ENCODE results near the gene PLEKHH2. TPM values are rescaled to one million over a fixed set of nuclear protein-coding genes. Genes with fewer than 3 reads are reported as not detected.
"Not testable (repeated sequence)": the region's sequence is repeated elsewhere in the genome, so short reads cannot be mapped to it uniquely, and the experiment has no call there.

Gene PLEKHH2
- total RNA-seq, 1 donor from 2014 or later, result under 0.01 TPM

DNA sequence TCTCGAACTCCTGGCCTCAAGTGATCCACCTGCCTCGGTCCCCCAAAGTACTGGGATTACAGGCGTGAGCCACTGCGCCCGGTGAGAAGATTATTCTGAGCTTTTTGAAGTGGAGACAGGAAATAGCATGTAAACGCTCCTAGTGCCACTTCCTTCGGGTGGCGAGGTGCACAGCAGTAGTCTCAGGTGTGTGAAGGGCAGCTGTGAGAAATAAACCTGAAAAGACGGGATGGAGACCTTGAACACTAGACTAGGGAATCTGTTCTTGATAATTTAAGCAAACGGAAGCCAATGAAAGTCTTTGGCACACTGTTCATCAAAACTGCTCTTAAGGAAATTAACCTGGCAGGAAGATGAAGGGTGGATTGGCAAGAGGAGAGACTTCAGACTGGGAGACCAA is 439 bp upstream of the PLEKHH2 start:
- no peak for DNase-seq (ENCODE audit: low read depth in 2 of 2)

- no peak for DNase-seq (ENCODE audit: low read depth in 2 of 2)
Measured at GRCh38 chr2:43642363-43642762, 5.3 kb downstream of the PLEKHH2 start.

GRCh38 chr2:43643680-43644079 is 6.6 kb downstream of the PLEKHH2 start:
- DNase-seq (ENCODE audit: low read depth in 2 of 2), result no peak

GRCh38 chr2:43648994-43649701 is 12.1 kb downstream of the PLEKHH2 start:
- DNase-seq (ENCODE audit: low read depth in 2 of 2), result no peak

DNA sequence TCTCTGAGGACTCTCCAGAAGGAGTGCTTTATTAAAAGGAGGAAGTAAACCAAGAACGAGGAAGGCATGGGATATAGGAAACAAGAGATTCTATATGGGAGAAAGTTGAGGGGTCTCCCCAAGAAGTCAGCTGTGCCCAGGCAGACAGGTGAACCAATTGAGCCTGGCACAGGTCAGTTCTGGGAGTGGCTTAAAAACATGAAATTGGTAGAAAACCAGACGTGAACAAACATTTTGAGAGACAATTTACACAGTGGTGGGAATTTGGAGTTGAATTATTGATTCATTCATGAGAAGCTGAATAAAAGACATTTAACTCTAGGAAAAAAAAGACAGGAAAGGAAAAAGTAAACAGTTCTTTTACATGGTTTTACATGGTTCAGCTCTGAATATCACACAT is 16.4 kb downstream of the PLEKHH2 start:
- no peak for DNase-seq (ENCODE audit: low read depth in 2 of 2)

GRCh38 chr2:43657241-43657640 is 20.2 kb downstream of the PLEKHH2 start:
- DNase-seq (ENCODE audit: low read depth in 2 of 2), result no peak

DNA sequence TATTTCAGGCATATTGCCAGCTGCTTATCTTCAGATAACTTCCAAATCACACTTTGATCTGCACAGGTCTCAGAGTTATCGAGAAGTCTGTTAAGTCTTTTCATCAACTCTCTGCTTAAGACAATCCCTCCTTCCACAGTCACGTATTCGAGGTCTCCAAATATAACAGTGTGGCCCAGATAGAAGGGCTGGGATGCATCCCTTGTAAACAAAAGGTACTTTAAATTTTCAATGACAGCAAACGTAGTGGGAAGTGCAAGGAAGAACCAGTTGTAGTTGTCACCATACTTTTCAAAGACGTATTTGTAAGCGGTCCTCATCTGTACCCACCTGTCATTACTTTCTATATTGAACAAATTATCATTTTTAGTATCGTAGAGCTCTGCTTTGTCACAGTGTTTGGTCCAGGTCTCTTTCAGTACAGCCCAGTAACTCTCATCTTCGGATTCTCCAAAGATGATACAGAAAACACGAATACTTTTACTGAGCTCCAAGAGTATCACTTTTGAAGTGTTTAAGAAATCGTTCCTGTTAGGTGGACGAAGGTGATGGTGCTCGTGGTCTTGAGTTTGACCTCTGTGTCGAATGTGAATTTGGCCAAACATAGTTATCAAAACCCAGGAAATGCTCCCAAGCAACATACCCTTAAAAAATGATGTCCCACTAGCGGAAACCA is 38.7 kb downstream of the PLEKHH2 start:
- no peak for DNase-seq (ENCODE audit: low read depth in 2 of 2)

- DNase-seq (ENCODE audit: low read depth in 2 of 2), result peak in 1 of 2 donors; percentile 21
Measured at GRCh38 chr2:43676322-43677050, 39.4 kb downstream of the PLEKHH2 start, which contains the start of gene C1GALT1C1L. C1GALT1C1L (minus strand) TSS chr2:43676429; CDS start chr2:43676322, 107 bp downstream.

- DNase-seq (ENCODE audit: low read depth in 2 of 2), result not testable (repeated sequence)
Measured at GRCh38 chr2:43677783-43678182, 40.7 kb downstream of the PLEKHH2 start.

- no peak for DNase-seq (ENCODE audit: low read depth in 2 of 2)
Measured at GRCh38 chr2:43685357-43685756, 48.3 kb downstream of the PLEKHH2 start.

GRCh38 chr2:43689999-43690398 is 52.9 kb downstream of the PLEKHH2 start:
- DNase-seq (ENCODE audit: low read depth in 2 of 2), result no peak

- DNase-seq (ENCODE audit: low read depth in 2 of 2), result no peak
Measured at GRCh38 chr2:43692428-43692994, 55.5 kb downstream of the PLEKHH2 start.

GRCh38 chr2:43698140-43698539 is 61.1 kb downstream of the PLEKHH2 start:
- not testable (repeated sequence) for DNase-seq (ENCODE audit: low read depth in 2 of 2)

DNA sequence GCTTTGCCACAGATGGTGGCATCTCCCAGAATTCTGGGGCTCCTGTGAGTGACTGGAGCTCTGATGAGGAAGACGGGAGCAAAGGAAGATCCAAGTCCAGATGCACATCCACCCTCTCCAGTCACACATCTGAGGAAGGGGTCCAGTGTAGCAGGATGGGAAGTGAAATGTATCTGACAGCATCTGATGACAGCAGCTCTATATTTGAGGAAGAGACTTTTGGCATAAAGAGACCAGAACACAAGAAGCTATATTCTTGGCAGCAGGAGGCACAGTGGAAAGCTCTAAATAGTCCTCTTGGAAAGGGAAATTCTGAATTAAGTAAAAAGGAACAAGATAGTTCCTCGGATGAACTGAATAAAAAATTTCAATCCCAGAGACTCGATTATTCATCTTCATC is 62.7 kb downstream of the PLEKHH2 start:
- DNase-seq (ENCODE audit: low read depth in 2 of 2), result no peak

DNA sequence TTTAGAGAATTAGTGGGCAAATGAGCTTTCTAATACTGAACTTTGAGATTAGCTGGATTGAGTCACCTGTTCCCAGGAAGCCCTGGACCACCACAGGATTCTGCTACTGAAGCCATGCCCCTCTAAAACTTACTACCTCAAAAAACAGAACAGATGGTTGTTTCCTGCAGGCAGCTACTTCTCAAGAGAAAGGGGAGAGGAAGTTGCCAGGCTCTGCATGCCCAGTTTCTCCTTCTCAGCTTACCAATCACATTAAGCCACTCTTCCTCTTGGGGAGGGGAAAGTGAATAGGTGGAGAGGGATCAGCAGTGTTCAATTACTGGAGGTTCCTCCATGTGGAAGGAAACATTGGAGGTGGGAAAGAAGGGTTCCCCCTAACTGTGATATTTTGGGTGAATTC is 64.1 kb downstream of the PLEKHH2 start:
- DNase-seq (ENCODE audit: low read depth in 2 of 2), result no peak

DNA sequence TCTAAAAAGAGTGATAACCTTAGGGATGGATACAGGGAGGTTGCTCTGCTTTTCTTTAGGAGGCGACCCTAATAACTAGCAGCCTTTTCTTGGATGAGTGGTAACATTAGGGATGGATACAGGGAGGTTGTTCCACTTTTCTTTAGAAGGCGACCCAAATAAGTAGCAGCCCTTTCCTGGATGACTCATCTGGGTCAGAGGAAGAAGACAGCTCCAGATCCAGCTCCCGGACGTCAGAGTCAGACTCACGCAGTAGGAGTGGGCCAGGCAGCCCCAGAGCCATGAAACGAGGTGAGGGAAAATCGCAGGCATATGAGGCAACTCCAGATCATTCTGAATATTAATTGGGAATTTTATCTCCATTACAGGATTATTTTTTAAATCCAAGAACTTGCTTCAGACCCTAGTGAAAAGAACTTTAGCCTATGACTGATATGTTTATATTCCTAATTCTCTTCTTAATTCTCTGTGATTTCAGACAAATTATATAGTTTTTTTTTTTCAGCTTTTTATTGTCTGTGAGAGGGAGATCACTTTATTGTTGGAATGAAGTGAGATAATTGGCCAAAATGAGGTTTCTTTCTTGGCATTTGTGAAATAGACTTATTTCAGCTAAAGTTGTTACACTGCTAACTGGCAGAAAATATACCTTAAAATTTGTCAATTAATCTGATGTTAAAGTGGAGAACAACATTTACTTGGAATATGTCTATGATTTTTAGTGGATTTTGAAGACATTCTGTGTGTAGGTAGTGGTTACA is 70.4 kb downstream of the PLEKHH2 start:
- DNase-seq (ENCODE audit: low read depth in 2 of 2), result peak in 1 of 2 donors; percentile 58

DNA sequence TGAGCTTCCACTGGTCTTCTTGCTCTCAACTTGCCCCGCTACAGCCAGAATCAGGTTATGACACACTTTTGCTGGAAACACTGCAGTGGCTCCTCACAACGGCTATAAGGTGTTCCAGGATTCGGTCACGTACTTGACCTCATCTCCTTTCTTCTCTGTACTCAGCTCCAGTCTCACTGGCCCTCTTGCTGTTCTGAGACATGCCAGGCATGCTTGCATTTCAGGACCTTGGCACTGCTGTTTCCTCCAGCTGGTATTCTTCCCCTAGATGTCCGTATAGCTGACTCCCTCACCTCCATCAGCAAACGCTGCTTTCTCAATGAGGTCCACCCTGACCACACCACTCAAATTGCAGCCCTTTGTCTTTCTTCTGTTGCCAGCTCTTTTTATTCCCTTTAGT is 71.1 kb downstream of the PLEKHH2 start:
- no peak for DNase-seq (ENCODE audit: low read depth in 2 of 2)

- DNase-seq (ENCODE audit: low read depth in 2 of 2), result no peak
Measured at GRCh38 chr2:43708891-43709290, 71.8 kb downstream of the PLEKHH2 start.

DNA sequence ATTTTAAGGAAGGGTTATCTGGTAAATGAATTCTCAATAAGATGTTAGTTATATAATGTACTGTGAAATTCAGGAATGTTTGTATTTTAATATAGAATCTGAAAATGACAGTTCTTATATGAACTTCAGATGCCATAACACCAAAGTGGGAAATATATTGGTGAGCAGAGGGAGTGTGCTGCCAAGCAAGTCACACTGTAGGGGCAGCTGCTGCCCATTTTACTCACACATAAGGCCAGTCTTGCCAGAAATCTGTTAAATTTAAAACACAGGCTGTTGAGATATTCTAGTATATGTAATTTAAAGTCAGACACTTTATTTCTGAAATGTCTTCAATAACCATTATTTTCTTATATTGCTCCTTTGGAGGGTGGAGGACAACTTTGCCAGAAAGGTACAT is 73.8 kb downstream of the PLEKHH2 start:
- no peak for DNase-seq (ENCODE audit: low read depth in 2 of 2)

DNA sequence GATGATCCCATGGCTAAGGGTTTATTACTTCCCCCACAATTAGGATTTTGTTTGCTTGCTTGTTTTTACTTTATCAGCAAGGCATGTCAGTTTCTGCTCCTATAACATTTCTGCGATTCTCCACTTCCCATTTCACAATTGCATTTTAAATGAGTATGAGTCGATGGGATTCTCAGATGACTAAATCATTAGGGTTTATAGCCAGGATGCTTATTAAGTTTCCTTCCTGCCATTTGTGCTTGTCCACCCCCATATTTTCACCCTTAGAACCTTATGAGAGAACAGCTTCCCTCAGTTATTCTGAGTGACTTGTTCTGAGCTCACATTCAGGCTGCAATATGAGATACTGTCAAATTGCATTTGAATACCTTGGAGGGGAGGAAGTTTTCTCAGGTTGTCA is 77.1 kb downstream of the PLEKHH2 start:
- DNase-seq (ENCODE audit: low read depth in 2 of 2), result peak in 1 of 2 donors; percentile 44
